ENCODE measurements around the gene LRRC8D.

GRCh38 chr1:89831462-89832120 lies 10.8 kb downstream of the LRRC8D start:
- TF ChIP-seq NPAS2 (CRISPR knock-in tag; IDR thresholded peaks at IDR 0.05; ENCODE audit: borderline replicate concordance) (no peak), EP300 (IDR thresholded peaks at IDR 0.05) (no peak), POLR2A (IDR thresholded peaks at IDR 0.05; ENCODE audit: low read length) (no peak), MYC (IDR thresholded peaks at IDR 0.05; ENCODE audit: borderline replicate concordance, low read length) (no peak), CTCF (IDR thresholded peaks at IDR 0.05) (no peak), NFE2L2 (conservative IDR thresholded peaks at IDR 0.05; ENCODE audit: low read length) (no peak), CHD2 (IDR thresholded peaks at IDR 0.05; ENCODE audit: low read length, partially characterized antibody) (no peak)
